Activated CD8-positive, alpha-beta memory T cell treated with anti-CD3 and anti-CD28 coated beads, Interleukin-2, amount 50 U/mL, for 48 hours (primary cell): ENCODE results near the gene NDUFA3.
"Not testable (repeated sequence)": the region's sequence is repeated elsewhere in the genome, so short reads cannot be mapped to it uniquely, and the experiment has no call there.

ENCODE experiments used
- DNase-seq: peaks from one replicate; pipeline ENCODE4 v3.0.0-alpha.2; 2020

The NDUFA3 gene

DNA sequence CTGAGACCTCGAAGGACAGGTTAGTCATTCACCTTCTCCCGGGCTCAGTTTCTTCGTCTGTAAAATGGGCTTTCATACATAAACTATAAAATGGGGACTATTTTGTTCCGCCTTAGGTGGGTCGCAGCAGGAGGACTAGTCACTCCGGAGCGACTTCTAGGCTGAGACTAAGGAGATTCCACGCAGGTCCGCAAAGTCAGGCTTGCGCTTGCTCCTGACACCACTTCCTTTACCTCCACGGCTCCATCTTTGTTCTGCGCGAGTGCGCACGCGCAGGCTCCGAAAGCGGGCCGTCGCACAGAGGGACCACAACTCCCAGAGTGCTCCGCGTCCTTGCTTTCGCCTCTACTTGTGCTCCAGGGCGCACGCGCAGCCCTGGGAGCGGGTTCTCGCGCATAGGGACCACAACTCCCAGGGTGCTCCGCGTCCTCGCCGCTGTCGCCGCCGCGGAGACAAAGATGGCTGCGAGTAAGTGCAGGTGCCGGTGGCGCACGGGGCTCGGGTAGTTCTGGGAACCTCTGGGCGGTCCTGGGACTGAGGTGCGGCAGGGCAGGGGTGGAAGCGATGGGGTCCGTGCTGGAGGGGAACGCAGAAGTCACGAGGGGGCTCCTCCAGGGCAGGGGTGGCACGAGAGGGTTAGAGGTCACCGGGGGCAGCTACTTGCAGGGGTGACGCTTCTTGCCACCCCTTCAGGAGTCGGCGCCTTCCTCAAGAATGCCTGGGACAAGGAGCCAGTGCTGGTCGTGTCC lies at the start of gene NDUFA3:
TSS of gene NDUFA3 (plus strand) at position 435 of the 749 bp plus-strand sequence. CDS start at position 459, 24 bp downstream.
- peak; percentile 98 for DNase-seq

DNA sequence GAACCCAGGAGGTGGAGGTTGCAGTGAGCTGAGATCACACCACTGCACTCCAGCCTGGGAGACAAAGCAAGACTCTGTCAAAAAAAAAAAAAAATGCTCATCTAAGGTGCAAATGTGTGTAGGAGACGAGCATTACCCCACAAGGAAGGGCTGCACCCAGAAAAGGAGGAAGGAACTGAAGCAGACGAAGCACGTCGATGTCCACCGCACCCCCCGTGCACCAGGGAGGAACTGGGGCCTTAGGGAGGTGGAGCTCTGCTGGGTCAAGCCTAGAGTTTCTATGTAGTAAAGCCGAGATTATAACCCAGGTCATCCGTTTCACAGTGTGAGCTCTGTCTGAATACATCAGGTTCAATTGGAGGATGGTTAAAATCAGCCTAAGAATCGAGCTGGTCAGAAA lies 40.0 kb upstream of the NDUFA3 start:
- no peak for DNase-seq

DNA sequence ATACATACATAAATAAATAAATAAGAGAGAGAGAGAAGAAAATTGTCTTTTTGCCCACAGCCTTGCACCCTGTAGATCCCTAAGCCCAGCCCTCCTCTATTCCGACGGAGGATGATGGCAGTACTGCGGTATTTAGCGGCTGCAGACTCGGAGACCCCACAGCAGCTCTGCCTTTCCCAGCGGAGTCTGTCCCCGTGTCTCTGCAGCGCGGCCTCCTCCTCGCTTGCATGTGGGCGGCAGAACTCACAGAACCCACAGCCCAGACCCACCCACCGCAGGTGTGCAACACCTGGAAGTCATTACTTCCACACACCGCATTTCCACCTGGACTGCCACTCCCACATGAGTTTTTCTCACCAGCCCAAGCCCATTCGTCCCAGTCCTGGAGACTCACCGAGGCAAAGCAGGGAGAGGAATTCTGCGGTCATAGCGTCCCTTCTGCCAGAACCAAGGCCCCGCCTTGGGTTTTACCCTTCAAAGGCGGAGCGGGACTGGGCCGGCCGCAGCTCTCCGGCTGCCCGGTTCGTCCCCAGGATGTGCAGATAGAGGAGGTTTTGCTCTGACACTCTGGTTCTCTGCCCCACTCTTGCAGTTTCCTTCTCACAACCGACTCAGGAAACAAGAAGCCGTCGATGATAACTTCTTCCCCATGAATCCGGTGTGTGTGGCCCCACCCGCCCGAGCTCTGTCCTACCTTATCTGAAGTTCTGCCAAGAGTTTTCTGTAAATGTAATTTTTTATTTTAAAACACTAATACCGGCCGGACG lies 39.1 kb upstream of the NDUFA3 start, which contains the start of gene VSTM1:
TSS of gene VSTM1 (minus strand) at position 548 of the 767 bp plus-strand sequence. CDS start at position 428, 120 bp downstream.
- DNase-seq, result no peak

DNA sequence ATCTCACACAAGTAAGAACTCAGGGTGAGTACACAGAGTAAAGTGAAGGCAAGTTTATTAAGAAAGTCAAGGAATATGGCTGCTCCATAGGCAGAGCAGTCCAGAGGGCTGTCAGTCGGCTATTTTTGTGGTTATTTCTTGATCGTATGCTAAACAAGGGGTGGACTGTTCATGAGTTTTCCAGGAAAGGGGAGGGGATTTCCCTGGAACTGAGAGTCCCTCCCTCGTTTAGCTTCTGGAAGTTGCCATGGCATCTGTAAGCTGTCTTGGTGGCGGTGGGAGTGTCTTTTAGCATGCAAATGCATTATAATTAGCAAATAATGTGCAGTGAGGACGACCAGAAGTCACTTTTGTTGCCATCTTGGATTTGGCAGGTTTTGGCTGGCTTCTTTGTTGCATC lies 33.2 kb upstream of the NDUFA3 start:
- no peak for DNase-seq

DNA sequence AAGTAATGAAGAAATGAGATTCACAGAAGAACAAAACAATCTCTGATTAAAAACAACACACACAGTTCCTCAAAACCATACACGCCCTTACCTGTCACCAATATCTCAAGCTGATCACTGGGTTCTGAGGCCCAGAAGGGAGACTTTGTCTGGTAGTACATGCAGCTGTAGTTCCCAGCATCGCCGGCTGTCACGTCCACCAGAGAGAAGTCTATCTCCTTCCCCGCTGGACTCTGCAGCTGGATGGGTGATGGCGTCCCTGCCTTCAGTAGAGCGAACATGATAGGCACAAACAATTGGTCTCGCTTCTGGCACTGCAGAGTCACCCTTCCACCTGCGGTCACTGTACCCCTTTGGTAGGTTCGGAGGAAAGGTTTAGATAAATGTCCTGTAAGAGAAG lies 28.8 kb upstream of the NDUFA3 start:
- DNase-seq, result no peak

DNA sequence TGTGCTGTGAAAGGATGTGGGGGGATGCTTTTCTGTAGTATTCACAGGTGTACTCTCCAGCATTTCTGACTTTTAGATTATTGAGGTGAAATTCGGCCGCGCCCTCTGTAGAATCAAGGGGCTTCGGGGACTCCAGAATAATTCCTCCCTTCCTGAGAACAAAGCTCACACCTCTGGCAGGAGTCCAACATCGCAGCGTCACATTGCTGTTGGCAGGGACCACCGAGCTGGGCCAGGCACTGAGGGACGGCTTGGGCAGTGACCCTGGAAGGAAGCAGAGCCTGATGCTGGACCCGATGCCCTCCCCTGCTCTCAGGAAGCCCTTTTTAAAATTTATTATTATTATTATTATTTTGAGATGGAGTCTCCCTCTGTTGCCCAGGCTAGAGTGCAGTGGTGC lies 27.8 kb upstream of the NDUFA3 start:
- DNase-seq, result no peak

DNA sequence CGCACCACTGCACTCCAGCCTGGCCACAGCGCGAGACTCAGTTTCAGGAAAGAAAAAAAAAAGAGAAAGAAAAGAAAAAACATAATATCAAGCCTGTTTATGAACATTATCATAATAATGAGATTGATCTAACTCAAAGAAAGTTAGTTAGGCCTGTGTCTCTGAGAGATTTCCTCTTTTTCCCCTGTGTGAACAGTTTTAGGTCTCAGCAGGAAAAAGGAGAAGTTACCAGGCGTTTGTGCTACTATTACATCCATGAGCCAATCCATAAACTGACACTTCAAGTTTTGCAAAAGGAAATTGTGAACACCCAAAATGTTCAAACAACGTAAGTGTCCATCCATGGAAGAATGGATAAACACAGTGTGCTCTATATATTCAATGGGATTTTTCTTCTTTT lies 25.3 kb upstream of the NDUFA3 start:
- no peak for DNase-seq

DNA sequence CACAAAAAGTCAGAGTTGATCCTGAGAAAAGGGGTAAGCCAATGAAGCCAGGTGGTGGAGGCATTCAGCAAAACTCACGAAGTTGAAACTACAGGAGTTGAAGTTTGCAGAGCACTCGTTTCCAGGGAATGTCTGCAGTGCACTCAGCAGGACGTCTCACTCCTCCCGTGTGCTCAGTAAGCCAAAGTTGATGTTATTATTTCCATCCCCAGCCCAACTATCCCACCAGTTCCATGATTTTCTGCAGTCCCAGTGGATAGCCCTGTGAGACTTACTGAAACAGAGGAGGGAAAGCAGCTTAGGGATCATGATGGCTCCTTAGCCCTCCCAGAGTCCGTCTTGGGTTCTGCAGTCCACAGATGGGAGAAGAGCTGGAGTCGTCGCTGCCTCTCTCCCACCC lies 21.6 kb upstream of the NDUFA3 start, which contains the start of gene TARM1:
TSS of gene TARM1 (minus strand) at position 334 of the 400 bp plus-strand sequence. CDS start at position 309, 25 bp downstream.
- DNase-seq, result no peak

DNA sequence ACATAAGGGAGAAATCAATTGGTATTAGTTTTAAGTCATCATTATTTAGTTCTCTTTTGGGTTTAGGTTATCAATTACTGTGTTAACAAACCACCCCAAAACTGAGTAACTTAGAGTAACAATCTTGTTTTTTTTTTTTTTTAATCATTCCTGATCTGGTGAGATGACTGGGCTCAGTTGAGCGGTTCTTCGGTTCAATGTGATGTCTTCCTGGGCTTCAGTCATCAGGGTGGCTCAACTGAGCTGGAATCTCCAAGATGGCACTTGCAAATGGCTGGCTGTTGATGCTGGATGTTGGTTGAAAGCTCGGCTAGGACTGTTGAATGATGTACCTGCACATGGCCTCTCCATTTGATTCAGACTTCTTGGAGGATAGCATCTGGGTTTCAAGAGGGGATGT lies 18.2 kb upstream of the NDUFA3 start:
- no peak for DNase-seq

DNA sequence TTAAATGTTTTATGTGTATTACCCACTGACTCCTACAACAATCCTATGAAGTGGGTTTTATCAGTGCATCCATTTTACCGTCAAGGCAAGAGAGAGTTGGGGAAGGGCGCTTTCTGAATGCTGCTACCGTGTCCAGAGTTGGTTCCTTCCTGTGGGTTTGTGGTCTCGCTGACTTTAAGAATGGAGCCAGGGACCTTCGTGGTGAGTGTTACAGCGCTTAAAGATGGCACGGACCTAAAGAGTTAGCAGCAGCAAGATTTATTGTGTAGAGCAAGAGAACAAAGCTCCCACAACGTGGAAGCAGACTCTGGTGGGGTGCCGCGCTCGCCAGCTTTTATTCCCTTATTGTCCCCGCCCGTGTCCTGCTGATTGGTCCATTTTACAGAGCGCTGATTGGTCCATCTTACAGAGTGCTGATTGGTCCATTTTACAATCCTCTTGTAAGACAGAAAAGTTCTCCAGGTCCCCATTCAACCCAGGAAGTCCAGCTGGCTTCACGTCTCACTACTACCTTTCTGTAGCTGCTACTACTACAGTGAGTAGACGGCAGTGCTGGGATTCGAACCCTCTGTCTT lies 8.1 kb upstream of the NDUFA3 start:
- no peak for DNase-seq

DNA sequence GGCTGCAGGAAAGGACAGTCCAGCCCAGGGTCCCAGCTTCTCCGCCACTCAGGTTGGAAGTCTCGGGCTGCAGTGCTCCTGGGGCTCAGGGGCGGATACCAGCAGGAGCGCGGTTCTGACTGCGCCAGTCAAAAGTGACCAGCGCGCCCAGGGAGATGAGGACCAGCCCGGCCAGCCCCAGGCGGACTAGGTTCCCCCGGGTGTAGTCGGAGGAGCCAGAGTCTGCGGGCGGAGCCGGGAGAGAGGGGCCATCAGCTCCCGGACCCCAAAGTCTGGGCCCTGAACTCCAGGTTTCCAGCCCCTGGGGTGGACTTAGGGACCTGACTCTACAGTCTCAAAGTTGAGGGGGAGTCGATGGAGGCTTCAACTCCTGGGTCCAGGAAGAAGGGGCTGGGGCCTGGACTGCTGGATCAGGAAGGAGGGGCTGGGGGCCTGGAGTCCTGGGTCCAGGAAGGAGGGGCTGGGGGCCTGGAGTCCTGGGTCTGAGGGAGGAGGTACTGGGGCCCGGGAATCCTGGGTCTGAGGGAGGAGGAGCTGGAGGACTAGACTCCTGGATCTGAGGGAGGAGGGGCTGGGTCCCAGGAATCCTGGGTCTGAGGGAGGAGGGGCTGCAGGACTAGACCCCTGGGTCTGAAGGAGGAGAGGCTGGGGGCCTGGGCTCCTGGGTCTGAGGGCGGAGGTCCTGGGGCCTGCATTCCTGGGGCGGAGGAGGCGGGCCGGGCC lies 7.4 kb upstream of the NDUFA3 start:
- DNase-seq, result no peak

DNA sequence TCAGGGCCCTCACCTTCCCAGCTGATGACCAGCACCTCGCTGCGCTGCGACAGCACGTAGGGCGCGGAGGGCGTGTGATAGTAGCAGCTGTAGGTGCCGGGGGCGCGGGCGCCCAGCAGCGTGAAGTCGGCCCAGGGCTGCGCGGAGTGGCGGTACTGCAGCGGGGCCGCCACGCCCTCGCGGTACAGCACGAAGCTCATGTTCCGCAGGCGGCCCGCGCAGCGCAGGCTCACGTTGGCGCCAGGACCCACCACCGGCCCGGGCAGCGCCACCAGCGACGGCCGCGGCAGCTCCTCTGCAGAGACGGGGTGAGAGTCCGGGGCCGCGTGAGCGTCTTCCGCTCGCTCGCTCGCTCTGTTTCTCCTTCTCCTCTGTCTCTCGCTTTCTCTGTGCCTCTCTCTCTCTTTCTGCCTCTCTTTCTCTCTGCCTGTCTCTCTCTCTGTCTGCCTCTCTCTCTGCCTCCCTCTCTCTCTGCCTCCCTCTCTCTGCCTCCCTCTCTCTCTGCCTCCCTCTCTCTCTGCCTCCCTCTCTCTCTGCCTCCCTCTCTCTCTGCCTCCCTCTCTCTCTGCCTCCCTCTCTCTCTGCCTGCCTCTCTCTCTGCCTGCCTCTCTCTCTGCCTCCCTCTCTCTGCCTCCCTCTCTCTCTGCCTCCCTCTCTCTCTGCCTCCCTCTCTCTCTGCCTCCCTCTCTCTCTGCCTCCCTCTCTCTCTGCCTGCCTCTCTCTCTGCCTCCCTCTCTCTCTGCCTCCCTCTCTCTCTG lies 6.6 kb upstream of the NDUFA3 start:
- peak; percentile 71 for DNase-seq

DNA sequence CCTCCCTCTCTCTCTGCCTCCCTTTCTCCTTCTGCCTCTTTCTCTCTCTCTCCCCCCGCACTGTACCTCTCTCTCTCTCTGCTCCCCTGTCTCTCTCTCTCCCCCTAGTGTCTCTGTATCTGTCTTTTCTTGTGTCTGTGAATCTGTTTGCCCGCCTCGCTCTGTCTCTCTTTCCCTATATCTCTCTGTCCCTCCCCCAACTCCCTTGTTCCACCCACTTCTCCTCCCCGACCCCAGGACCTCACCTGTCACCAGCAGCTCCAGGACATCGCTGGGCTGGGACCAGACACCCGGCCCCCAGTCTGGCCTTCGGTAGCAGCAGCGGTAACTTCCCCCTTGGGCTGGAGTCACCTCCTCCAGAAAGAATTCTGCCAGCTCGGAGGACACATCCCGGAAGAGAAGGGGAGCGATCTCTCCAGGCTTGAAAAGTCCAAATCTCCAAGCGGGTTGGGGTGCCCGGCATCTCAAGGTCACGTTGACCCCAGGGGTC lies 6.0 kb upstream of the NDUFA3 start:
- DNase-seq, result no peak

DNA sequence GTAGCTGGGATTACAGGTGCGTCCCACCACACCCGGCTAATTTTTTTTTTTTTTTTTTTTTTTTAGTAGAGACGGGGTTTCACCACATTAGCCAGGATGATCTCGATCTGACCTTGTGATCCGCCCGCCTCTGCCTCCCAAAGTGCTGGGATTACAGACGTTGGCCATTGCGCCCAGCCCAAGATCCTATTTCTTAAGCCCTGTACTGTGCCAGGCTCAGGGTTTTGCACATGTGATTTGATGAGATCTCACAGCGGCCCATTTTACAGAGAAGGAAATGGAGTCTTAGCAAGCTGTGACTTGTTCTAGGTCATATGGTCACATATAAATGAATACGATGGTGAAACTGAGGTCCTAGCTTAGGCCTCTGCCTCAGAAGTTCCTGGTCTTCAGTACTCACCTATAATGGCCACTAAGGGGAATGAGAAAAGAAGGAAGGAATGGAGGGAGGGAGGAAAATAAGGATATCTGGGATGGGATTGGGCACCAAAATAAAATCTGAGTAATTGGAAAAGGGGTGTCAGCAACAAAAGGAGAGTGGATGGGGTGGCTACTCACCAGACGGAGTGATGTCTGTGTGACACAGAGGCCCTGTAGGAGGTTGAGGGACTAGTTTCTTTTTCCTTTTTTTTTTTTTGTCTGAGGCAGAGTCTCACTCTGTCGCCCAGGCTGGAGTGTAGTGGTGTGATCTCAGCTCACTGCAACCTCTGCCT lies 3.3 kb upstream of the NDUFA3 start:
- no peak for DNase-seq

DNA sequence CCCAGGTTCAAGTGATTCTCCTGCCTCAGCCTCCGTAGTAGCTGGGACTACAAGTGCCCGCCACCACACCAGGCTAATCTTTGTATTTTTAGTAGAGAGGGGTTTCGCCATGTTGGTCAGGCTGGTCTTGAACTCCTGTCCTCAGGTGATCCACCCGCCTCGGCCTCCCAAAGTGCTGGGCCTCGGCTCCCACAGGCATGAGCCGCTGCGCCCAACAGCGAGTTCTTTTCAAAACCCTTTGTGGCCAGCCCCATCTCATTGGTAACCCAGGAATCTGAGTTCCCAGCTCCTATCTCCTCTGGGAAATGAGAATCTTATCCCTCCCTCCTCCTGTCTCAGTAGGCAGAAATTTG lies 2.8 kb upstream of the NDUFA3 start:
- DNase-seq, result not testable (repeated sequence)

DNA sequence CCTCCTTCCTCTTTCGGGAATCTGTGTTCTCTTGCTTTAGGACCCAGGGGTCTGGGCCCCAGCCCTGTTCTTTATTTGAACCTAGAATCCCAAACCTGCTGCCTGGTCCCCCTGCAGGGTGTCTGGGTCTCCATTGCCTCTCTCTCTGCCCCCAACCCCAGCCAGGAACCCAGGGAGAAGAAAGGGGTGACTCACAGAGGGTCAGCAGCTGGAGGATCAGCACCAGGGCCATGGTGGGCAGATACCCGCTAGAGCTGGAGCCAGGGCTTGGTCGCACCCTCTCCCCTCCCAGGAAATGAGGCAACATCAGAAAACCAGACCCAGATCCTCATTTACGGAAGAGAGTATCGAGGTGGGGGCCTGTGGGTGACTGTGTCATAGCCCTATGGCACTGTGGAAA lies 2.1 kb upstream of the NDUFA3 start, which contains the start of gene OSCAR:
TSS of gene OSCAR (minus strand) at position 243 of the 400 bp plus-strand sequence. CDS start at position 232, 11 bp downstream.
- DNase-seq, result peak; percentile 51

DNA sequence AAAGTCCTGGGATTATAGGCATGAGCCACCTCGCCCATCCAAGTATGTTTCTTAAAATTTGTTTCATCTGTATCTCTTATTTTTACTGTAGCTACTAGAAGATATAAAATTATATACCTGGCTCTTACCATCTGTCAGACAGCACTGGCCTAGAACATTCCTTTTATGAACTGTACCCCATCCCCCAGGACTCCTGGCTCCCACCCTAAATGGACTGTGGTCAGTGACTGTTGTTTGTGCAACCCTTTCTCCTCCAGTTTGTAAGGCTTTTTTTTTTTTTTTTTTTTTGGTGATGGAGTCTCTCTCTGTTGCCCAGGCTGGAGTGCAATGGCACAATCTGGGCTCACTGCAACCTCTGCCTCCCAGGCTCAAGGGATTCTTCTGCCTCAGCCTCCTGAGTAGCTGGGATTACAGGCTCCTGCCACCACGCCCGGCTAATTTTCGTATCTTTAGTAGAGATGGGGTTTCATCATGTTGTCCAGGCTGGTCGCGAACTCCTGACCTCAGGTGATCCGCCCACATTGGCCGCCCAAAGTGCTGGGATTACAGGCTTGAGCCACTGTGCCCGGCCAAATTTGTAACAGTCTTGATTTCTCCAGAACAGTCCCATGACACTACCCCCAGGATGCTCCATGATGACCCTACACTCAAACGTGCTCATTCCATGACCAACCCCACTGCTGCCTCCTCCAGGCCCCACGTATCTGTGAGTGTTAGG lies 2.5 kb downstream of the NDUFA3 start:
- no peak for DNase-seq

DNA sequence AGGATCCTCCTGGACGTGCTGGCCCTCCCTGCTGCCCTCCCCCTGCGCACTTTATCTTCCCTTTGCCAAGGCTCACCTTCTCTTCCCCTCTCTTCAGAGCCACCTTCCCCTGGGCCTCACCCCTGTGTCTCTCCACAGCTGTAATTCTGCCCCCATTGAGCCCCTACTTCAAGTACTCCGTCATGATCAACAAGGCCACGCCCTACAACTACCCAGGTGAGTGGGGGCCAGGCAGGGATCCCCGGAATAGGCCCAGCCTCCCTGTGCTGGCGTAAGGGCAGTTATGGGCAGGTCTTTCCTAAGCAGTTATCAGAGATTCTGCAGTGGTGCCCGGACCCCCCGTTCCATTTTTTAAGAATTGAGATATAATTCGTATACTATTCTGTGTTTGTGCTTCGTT lies 3.1 kb downstream of the NDUFA3 start:
- DNase-seq, result no peak

DNA sequence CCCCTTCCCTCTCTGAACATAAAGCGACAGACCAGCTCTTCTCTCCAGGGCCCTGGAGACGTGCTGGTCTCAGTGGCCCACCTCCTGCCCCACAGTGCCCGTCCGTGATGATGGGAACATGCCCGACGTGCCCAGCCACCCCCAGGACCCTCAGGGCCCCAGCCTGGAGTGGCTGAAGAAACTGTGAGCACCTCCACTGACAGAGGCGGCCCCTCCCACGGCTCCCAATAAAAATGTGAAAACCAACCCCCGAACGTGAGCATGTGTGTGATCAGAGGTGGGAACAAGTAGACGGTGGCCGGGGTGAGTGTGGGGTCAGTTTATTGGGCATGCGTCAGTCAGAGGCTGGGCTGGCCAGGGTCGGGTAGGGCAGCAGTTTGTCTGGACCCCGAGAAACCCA lies 4.1 kb downstream of the NDUFA3 start:
- no peak for DNase-seq

DNA sequence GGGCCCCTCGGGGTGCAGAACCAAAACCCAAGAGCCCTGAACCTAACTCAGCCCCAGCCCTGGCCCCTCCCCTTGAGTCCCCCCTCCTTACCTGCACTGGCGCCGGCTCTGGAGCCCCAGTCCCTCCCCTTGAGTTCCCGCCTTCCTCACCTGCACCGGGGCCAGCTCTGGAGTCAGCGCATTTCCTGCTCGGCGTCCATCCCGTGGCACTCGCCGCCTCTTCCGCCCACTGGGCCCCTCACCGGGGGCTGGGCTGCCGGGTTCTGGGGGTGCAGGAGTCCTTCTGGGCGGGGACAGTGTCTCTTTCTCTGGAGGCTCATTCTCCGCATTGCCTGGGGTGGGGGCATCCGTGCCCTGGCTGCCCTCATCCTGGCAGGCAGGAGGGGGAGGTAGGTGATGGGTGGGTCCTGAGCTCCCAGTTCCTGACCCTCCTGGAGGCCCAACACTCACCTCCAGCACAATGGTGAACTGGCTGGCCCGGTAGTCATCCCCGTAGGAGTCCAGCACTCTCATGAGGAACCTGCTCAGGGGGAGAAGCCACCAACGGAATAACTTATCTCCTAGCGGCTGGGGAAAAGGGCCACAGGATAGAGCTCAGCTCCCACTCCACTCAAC lies 5.3 kb downstream of the NDUFA3 start:
- no peak for DNase-seq
